SK-N-SH treated with all-trans-retinoic acid at 6 μM for 48 hours (cell line): Measurements from ENCODE around the gene LUZP1.

ENCODE experiments used
- ATAC-seq: fragments of 200-7000 bp; cut with Tn5 transposase; 3 replicates; pipeline ENCODE4 v1.9.1; 2020; ENCODE audit warnings: mild to moderate bottlenecking, moderate library complexity
- ARNTL ChIP-seq: fragments of 450-650 bp; formaldehyde crosslinking; IDR thresholded peaks from 2 replicates; pipeline ENCODE4 v1.5.0; 2020; ENCODE audit warnings: low read depth, mild to moderate bottlenecking, moderate library complexity, borderline replicate concordance
- BACH2 ChIP-seq: fragments of 250-450 bp; sonication (Bioruptor Pico); IDR thresholded peaks from 2 replicates; pipeline ENCODE4 v1.9.0; 2021; ENCODE audit warnings: mild to moderate bottlenecking, borderline replicate concordance
- CSDC2 ChIP-seq: fragments of 250-450 bp; sonication (Bioruptor Pico); IDR thresholded peaks from 2 replicates; pipeline ENCODE4 v1.5.0; 2020; ENCODE audit warnings: mild to moderate bottlenecking, moderate library complexity
- ESRRG ChIP-seq: fragments of 250-450 bp; sonication (Bioruptor Pico); IDR thresholded peaks from 2 replicates; pipeline ENCODE4 v1.6.1; 2021; ENCODE audit warnings: mild to moderate bottlenecking
- GLIS3 ChIP-seq: fragments of 250-450 bp; sonication (Bioruptor Pico); IDR thresholded peaks from 2 replicates; pipeline ENCODE4 v1.5.0; 2020; ENCODE audit warnings: mild to moderate bottlenecking, moderate library complexity
- ISL1 ChIP-seq: fragments of 250-450 bp; sonication (Bioruptor Pico); IDR thresholded peaks from 2 replicates; pipeline ENCODE4 v2.1.2; 2022; ENCODE audit warnings: mild to moderate bottlenecking, moderate library complexity
- OSR1 ChIP-seq: fragments of 250-450 bp; sonication (Bioruptor Pico); IDR thresholded peaks from 2 replicates; pipeline ENCODE4 v1.8.0; 2022; ENCODE audit warnings: moderate library complexity, mild to moderate bottlenecking, inconsistent platforms
- RARB ChIP-seq: fragments of 250-450 bp; sonication (Bioruptor Pico); IDR thresholded peaks from 2 replicates; pipeline ENCODE4 v1.8.0; 2021; ENCODE audit warnings: mild to moderate bottlenecking, moderate library complexity
- SNAI2 ChIP-seq: fragments of 250-450 bp; sonication (Bioruptor Pico); IDR thresholded peaks from 2 replicates; pipeline ENCODE4 v1.5.0; 2020; ENCODE audit warnings: mild to moderate bottlenecking, moderate library complexity
- TCF4 ChIP-seq: fragments of 250-450 bp; sonication (Bioruptor Pico); IDR thresholded peaks from 2 replicates; pipeline ENCODE4 v1.8.0; 2021; ENCODE audit warnings: mild to moderate bottlenecking, moderate library complexity, borderline replicate concordance
- TOX ChIP-seq: fragments of 250-450 bp; sonication (Bioruptor Pico); IDR thresholded peaks from 2 replicates; pipeline ENCODE4 v1.8.0; 2021; ENCODE audit warnings: mild to moderate bottlenecking, moderate library complexity, borderline replicate concordance
- ZC3H10 ChIP-seq: fragments of 250-450 bp; sonication (Bioruptor Pico); IDR thresholded peaks from 2 replicates; pipeline ENCODE4 v1.5.1; 2021; ENCODE audit warnings: mild to moderate bottlenecking, moderate library complexity
- ZFP3 ChIP-seq: fragments of 250-450 bp; sonication (Bioruptor Pico); IDR thresholded peaks from 2 replicates; pipeline ENCODE4 v1.5.0; 2020; ENCODE audit warnings: mild to moderate bottlenecking, moderate library complexity
- ZFP30 ChIP-seq: fragments of 450-650 bp; formaldehyde crosslinking; IDR thresholded peaks from 2 replicates; pipeline ENCODE4 v1.5.0; 2022; ENCODE audit warnings: mild to moderate bottlenecking, moderate library complexity
- ZNF565 ChIP-seq: fragments of 450-650 bp; formaldehyde crosslinking; conservative IDR thresholded peaks from 2 replicates; pipeline ENCODE4 v1.5.0; 2020; ENCODE audit warnings: low read depth, mild to moderate bottlenecking, moderate library complexity
- ZNF70 ChIP-seq: fragments of 450-650 bp; formaldehyde crosslinking; IDR thresholded peaks from 2 replicates; pipeline ENCODE4 v1.5.0; 2020; ENCODE audit warnings: mild to moderate bottlenecking, moderate library complexity
- TF ChIP-seq, protein P1 (sequence below): fragments of 250-450 bp; sonication (Bioruptor Pico); IDR thresholded peaks from 2 replicates; pipeline ENCODE4 v1.5.1; 2021; ENCODE audit warnings: mild to moderate bottlenecking, moderate library complexity
- TF ChIP-seq, protein P2 (sequence below): fragments of 250-450 bp; sonication (Bioruptor Pico); IDR thresholded peaks from 2 replicates; pipeline ENCODE4 v1.8.0; 2020; ENCODE audit warnings: mild to moderate bottlenecking, moderate library complexity, borderline replicate concordance
- TF ChIP-seq, protein P3 (sequence below): fragments of 250-450 bp; sonication (Bioruptor Pico); IDR thresholded peaks from 2 replicates; pipeline ENCODE4 v1.8.0; 2021; ENCODE audit warnings: low read depth, mild to moderate bottlenecking, moderate library complexity, borderline replicate concordance
- TF ChIP-seq, protein P4 (sequence below): fragments of 250-450 bp; sonication (Bioruptor Pico); IDR thresholded peaks from 2 replicates; pipeline ENCODE4 v1.5.1; 2020; ENCODE audit warnings: low read depth, mild to moderate bottlenecking, moderate library complexity

The LUZP1 gene

DNA sequence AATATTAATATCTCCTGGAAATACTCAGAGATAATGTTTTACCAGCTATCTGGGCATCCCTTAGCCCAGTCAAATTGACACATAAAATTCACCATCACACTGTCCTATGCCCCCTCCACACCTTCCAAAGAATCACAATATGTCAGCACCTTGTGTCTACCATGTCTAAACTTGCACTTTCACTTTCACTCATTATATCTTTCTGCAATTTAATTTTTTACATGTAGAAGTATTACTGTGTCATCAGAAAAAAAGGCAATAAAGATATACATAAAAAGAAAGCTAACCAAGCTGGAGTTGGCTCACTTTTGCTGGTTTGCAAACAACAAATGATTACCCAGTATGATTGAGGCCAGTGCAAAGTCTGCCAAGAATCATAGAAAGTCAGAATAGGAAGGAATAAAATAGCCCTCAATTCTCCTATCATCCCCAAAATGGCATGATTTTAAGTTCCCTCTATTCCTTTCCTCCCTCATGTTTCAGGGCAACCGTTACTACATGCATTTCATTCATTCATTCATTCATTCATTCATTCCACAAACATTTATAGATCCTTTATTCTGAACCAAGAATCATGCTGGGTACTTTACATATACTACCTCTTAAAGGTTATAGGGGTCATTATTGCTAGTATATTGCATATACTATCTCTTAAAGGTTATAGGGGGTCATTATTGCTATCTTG is 5.9 kb upstream of the LUZP1 start:
- no peak for ATAC-seq
- no peak for TF ChIP-seq SNAI2 (CRISPR knock-in tag)
- TF ChIP-seq TOX, result no peak
- TF ChIP-seq RARB (CRISPR knock-in tag), result no peak
- no peak for TF ChIP-seq ZFP3 (CRISPR knock-in tag)
- no peak for TF ChIP-seq ARNTL (CRISPR knock-in tag)
- TF ChIP-seq ZFP30 (CRISPR knock-in tag), result no peak
- TF ChIP-seq, protein P1, sequence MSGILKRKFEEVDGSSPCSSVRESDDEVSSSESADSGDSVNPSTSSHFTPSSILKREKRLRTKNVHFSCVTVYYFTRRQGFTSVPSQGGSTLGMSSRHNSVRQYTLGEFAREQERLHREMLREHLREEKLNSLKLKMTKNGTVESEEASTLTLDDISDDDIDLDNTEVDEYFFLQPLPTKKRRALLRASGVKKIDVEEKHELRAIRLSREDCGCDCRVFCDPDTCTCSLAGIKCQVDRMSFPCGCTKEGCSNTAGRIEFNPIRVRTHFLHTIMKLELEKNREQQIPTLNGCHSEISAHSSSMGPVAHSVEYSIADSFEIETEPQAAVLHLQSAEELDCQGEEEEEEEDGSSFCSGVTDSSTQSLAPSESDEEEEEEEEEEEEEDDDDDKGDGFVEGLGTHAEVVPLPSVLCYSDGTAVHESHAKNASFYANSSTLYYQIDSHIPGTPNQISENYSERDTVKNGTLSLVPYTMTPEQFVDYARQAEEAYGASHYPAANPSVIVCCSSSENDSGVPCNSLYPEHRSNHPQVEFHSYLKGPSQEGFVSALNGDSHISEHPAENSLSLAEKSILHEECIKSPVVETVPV (CRISPR knock-in tag), result no peak
- no peak for TF ChIP-seq GLIS3 (CRISPR knock-in tag)
- TF ChIP-seq CSDC2 (CRISPR knock-in tag), result no peak
- TF ChIP-seq, protein P2, sequence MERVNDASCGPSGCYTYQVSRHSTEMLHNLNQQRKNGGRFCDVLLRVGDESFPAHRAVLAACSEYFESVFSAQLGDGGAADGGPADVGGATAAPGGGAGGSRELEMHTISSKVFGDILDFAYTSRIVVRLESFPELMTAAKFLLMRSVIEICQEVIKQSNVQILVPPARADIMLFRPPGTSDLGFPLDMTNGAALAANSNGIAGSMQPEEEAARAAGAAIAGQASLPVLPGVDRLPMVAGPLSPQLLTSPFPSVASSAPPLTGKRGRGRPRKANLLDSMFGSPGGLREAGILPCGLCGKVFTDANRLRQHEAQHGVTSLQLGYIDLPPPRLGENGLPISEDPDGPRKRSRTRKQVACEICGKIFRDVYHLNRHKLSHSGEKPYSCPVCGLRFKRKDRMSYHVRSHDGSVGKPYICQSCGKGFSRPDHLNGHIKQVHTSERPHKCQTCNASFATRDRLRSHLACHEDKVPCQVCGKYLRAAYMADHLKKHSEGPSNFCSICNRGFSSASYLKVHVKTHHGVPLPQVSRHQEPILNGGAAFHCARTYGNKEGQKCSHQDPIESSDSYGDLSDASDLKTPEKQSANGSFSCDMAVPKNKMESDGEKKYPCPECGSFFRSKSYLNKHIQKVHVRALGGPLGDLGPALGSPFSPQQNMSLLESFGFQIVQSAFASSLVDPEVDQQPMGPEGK (CRISPR knock-in tag), result no peak
- TF ChIP-seq ZNF565 (CRISPR knock-in tag), result no peak
- TF ChIP-seq, protein P3, sequence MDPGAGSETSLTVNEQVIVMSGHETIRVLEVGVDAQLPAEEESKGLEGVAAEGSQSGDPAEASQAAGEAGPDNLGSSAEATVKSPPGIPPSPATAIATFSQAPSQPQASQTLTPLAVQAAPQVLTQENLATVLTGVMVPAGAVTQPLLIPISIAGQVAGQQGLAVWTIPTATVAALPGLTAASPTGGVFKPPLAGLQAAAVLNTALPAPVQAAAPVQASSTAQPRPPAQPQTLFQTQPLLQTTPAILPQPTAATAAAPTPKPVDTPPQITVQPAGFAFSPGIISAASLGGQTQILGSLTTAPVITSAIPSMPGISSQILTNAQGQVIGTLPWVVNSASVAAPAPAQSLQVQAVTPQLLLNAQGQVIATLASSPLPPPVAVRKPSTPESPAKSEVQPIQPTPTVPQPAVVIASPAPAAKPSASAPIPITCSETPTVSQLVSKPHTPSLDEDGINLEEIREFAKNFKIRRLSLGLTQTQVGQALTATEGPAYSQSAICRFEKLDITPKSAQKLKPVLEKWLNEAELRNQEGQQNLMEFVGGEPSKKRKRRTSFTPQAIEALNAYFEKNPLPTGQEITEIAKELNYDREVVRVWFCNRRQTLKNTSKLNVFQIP (CRISPR knock-in tag), result no peak
- no peak for TF ChIP-seq ZC3H10 (CRISPR knock-in tag)
- TF ChIP-seq TCF4, result no peak
- TF ChIP-seq ZNF70 (CRISPR knock-in tag), result no peak
- no peak for TF ChIP-seq OSR1 (CRISPR knock-in tag)
- TF ChIP-seq, protein P4, sequence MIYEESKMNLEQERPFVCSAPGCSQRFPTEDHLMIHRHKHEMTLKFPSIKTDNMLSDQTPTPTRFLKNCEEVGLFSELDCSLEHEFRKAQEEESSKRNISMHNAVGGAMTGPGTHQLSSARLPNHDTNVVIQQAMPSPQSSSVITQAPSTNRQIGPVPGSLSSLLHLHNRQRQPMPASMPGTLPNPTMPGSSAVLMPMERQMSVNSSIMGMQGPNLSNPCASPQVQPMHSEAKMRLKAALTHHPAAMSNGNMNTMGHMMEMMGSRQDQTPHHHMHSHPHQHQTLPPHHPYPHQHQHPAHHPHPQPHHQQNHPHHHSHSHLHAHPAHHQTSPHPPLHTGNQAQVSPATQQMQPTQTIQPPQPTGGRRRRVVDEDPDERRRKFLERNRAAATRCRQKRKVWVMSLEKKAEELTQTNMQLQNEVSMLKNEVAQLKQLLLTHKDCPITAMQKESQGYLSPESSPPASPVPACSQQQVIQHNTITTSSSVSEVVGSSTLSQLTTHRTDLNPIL (CRISPR knock-in tag), result no peak
- TF ChIP-seq ESRRG (CRISPR knock-in tag), result no peak

DNA sequence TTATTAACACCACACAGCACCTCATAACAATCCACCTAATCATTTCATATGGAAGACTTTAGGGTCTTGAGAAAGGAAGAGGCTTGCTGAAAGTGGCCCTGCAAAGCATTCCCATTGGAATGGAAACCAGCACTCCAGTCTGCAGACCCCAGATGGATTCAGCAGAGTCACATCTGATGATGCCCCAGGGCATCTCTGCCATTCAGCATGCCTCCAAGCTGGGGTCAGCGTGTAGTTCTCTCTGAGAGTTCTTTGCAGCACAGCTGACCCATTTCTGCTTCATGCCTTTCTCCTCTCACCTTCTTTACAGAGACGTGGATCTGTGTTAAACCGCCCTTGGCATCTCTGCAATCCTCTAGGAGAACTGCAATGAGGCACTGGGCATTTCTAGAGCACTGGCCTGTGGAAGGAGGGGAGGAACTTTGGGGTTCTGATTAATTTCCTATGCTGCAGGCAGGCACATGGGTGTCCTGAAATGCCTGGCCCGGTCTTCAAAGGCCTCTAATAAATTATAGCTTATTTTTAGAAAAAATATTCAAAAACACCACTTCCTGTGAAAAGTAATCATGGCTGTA is 2.6 kb upstream of the LUZP1 start:
- no peak for ATAC-seq
- TF ChIP-seq ZC3H10 (CRISPR knock-in tag), result no peak
- TF ChIP-seq, protein P3 (CRISPR knock-in tag), result no peak

DNA sequence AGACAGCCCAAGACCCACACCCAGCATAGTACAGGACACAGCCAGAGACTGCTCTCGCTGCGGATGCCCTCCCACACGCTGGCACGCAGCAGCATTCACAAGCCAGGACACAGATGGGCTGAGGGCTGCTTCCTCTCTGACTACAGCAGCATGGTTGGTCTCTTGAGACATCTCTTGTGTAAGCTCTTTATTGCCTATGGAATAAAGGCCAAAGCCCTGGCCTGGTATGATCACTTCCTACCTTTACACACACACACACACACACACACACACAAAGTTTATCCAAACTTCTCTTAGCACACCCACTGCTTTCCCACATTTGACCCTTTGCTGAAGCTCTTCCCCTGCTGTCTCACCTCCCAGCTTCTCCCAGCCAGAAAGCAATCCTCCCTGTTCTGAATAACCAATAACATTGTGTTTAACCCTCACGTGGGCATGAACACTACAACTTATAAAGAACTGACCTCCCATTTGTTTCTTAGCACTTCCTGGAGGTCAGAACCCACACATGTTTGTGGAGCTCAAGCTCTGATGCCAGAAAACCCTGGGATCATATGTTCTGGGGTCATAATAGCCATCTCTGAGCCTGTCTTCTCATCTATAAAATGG is 1.2 kb upstream of the LUZP1 start:
- TF ChIP-seq, protein P1 (CRISPR knock-in tag), result no peak
- TF ChIP-seq GLIS3 (CRISPR knock-in tag) (no peak), ZFP30 (CRISPR knock-in tag) (no peak), ZC3H10 (CRISPR knock-in tag) (no peak), ZNF565 (CRISPR knock-in tag) (no peak), ISL1 (CRISPR knock-in tag) (no peak), CSDC2 (CRISPR knock-in tag) (no peak), OSR1 (CRISPR knock-in tag) (no peak), SNAI2 (CRISPR knock-in tag) (no peak), ZFP3 (CRISPR knock-in tag) (no peak), ARNTL (CRISPR knock-in tag) (no peak), BACH2 (CRISPR knock-in tag) (no peak), TCF4 (no peak)
- TF ChIP-seq, protein P3 (CRISPR knock-in tag), result no peak
- TF ChIP-seq, protein P2 (CRISPR knock-in tag), result no peak
- ATAC-seq, result no peak
